ENCODE results near the gene OTULIN. TPM values are rescaled to one million over a fixed set of nuclear protein-coding genes. Genes with fewer than 3 reads are reported as not detected.

Gene OTULIN
- total and polyA plus RNA-seq, 4 donors = 8.6 to 60.4 (median 30.6) TPM

GRCh38 chr5:14714706-14715105 is 50.2 kb downstream of the OTULIN start:
- WGBS, 2 donors = 96 to 98% methylated on average over 6 of the region's 6 CpGs
- peaks cover 5 to 16% of the 10 kb centered on the region in 2 donors for H3K36me3 ChIP-seq (ENCODE audit: control insufficient read depth in 1 of 2, insufficient read depth in 2 of 2, low read length in 1 of 2)
- ATAC-seq (ENCODE audit: low FRiP score) (no peak), DNase-seq (no peak)
- H3K27ac ChIP-seq (ENCODE audit: low read depth in 1 of 2, low read length in 2 of 2) = no peak overlapping the region
- H3K4me3 ChIP-seq (ENCODE audit: low read length in 2 of 2) = no peak overlapping the region
- H3K27me3 ChIP-seq (ENCODE audit: control insufficient read depth in 1 of 2, insufficient read depth in 2 of 2, low read length in 1 of 2) = no peaks in the 10 kb centered on the region
- intact Hi-C loops (cut with DNase I) = no loop called here
- no peaks in the 10 kb centered on the region for H3K9me3 ChIP-seq (ENCODE audit: control insufficient read depth, low read length)
- no peaks in the 10 kb centered on the region for H3K4me1 ChIP-seq (ENCODE audit: control insufficient read depth in 1 of 2, insufficient read depth in 2 of 2, low read length in 2 of 2)

- peaks cover 5 to 13% of the 10 kb centered on the region in 2 donors for H3K36me3 ChIP-seq (ENCODE audit: control insufficient read depth in 1 of 2, insufficient read depth in 2 of 2, low read length in 1 of 2)
- intact Hi-C loops (cut with DNase I) = no loop called here
- no peaks in the 10 kb centered on the region for H3K4me1 ChIP-seq (ENCODE audit: control insufficient read depth in 1 of 2, insufficient read depth in 2 of 2, low read length in 2 of 2)
These were observed 51.0 kb downstream of the OTULIN start for GRCh38 chr5:14715481-14715880.

GRCh38 chr5:14716755-14717752 is 52.5 kb downstream of the OTULIN start:
- DNase-seq = no peak
- no peaks in the 10 kb centered on the region for H3K27me3 ChIP-seq (ENCODE audit: control insufficient read depth in 1 of 2, insufficient read depth in 2 of 2, low read length in 1 of 2)
- H3K27ac ChIP-seq (ENCODE audit: low read depth in 1 of 2, low read length in 2 of 2) = no peak overlapping the region
- 76% methylated on average over 13 of the region's 13 CpGs for WGBS, 2 donors
- intact Hi-C loops (cut with DNase I) = no loop called here
- H3K4me3 ChIP-seq (ENCODE audit: low read length in 2 of 2) = no peak overlapping the region
- peaks cover 3 to 6% of the 10 kb centered on the region in 2 donors for H3K36me3 ChIP-seq (ENCODE audit: control insufficient read depth in 1 of 2, insufficient read depth in 2 of 2, low read length in 1 of 2)
- ATAC-seq (ENCODE audit: low FRiP score) = no peak
- no peaks in the 10 kb centered on the region for H3K4me1 ChIP-seq (ENCODE audit: control insufficient read depth in 1 of 2, insufficient read depth in 2 of 2, low read length in 2 of 2)
- no peaks in the 10 kb centered on the region for H3K9me3 ChIP-seq (ENCODE audit: control insufficient read depth, low read length)

More at GRCh38 chr5:14715481-14715880, 51.0 kb downstream of the OTULIN start:
- H3K27ac ChIP-seq (ENCODE audit: low read depth in 1 of 2, low read length in 2 of 2) = no peak overlapping the region
- no peak for ATAC-seq (ENCODE audit: low FRiP score)
- H3K4me3 ChIP-seq (ENCODE audit: low read length in 2 of 2) = no peak overlapping the region
- WGBS, 2 donors = 91 to 95% methylated on average over 3 of the region's 3 CpGs
- no peak for DNase-seq
- no peaks in the 10 kb centered on the region for H3K27me3 ChIP-seq (ENCODE audit: control insufficient read depth in 1 of 2, insufficient read depth in 2 of 2, low read length in 1 of 2)
- no peaks in the 10 kb centered on the region for H3K9me3 ChIP-seq (ENCODE audit: control insufficient read depth, low read length)

GRCh38 chr5:14718778-14719177 is 54.3 kb downstream of the OTULIN start:
- no peak for ATAC-seq (ENCODE audit: low FRiP score)
- H3K27me3 ChIP-seq (ENCODE audit: control insufficient read depth in 1 of 2, insufficient read depth in 2 of 2, low read length in 1 of 2) = no peaks in the 10 kb centered on the region
- no peaks in the 10 kb centered on the region for H3K4me1 ChIP-seq (ENCODE audit: control insufficient read depth in 1 of 2, insufficient read depth in 2 of 2, low read length in 2 of 2)
- 93 to 94% methylated on average over 5 of the region's 5 CpGs for WGBS, 2 donors
- H3K4me3 ChIP-seq (ENCODE audit: low read length in 2 of 2) = no peak overlapping the region
- H3K9me3 ChIP-seq (ENCODE audit: control insufficient read depth, low read length) = no peaks in the 10 kb centered on the region
- no peak overlapping the region for H3K27ac ChIP-seq (ENCODE audit: low read depth in 1 of 2, low read length in 2 of 2)
- no peak for DNase-seq
- H3K36me3 ChIP-seq (ENCODE audit: control insufficient read depth in 1 of 2, insufficient read depth in 2 of 2, low read length in 1 of 2) = no peaks in the 10 kb centered on the region
- intact Hi-C loops (cut with DNase I) = no loop called here

GRCh38 chr5:14720236-14720923 is 55.9 kb downstream of the OTULIN start:
- Histone ChIP-seq H3K4me3 (ENCODE audit: low read length in 2 of 2) (no peak overlapping the region), H3K27ac (ENCODE audit: low read depth in 1 of 2, low read length in 2 of 2) (no peak overlapping the region), H3K27me3 (ENCODE audit: control insufficient read depth in 1 of 2, insufficient read depth in 2 of 2, low read length in 1 of 2) (no peaks in the 10 kb centered on the region), H3K4me1 (ENCODE audit: control insufficient read depth in 1 of 2, insufficient read depth in 2 of 2, low read length in 2 of 2) (no peaks in the 10 kb centered on the region), H3K9me3 (ENCODE audit: control insufficient read depth, low read length) (no peaks in the 10 kb centered on the region), H3K36me3 (ENCODE audit: control insufficient read depth in 1 of 2, insufficient read depth in 2 of 2, low read length in 1 of 2) (no peaks in the 10 kb centered on the region)
- ATAC-seq (ENCODE audit: low FRiP score) (no peak), DNase-seq (no peak)
- 91 to 96% methylated on average over 3 of the region's 3 CpGs for WGBS, 2 donors
- intact Hi-C loops (cut with DNase I) = no loop called here

- no peak for DNase-seq
- no peak overlapping the region for H3K4me3 ChIP-seq (ENCODE audit: low read length in 2 of 2)
- no peaks in the 10 kb centered on the region for H3K9me3 ChIP-seq (ENCODE audit: control insufficient read depth, low read length)
- no peaks in the 10 kb centered on the region for H3K4me1 ChIP-seq (ENCODE audit: control insufficient read depth in 1 of 2, insufficient read depth in 2 of 2, low read length in 2 of 2)
- no peak overlapping the region for H3K27ac ChIP-seq (ENCODE audit: low read depth in 1 of 2, low read length in 2 of 2)
- H3K27me3 ChIP-seq (ENCODE audit: control insufficient read depth in 1 of 2, insufficient read depth in 2 of 2, low read length in 1 of 2) = no peaks in the 10 kb centered on the region
- no peaks in the 10 kb centered on the region for H3K36me3 ChIP-seq (ENCODE audit: control insufficient read depth in 1 of 2, insufficient read depth in 2 of 2, low read length in 1 of 2)
- no peak for ATAC-seq (ENCODE audit: low FRiP score)
- intact Hi-C loops (cut with DNase I) = no loop called here
- WGBS, 2 donors = 87 to 89% methylated on average over 7 of the region's 7 CpGs
These were observed 57.6 kb downstream of the OTULIN start for GRCh38 chr5:14721990-14722656.

- Histone ChIP-seq H3K27me3 (ENCODE audit: control insufficient read depth in 1 of 2, insufficient read depth in 2 of 2, low read length in 1 of 2) (no peaks in the 10 kb centered on the region), H3K4me1 (ENCODE audit: control insufficient read depth in 1 of 2, insufficient read depth in 2 of 2, low read length in 2 of 2) (no peaks in the 10 kb centered on the region), H3K36me3 (ENCODE audit: control insufficient read depth in 1 of 2, insufficient read depth in 2 of 2, low read length in 1 of 2) (no peaks in the 10 kb centered on the region), H3K27ac (ENCODE audit: low read depth in 1 of 2, low read length in 2 of 2) (no peak overlapping the region), H3K9me3 (ENCODE audit: control insufficient read depth, low read length) (no peaks in the 10 kb centered on the region), H3K4me3 (ENCODE audit: low read length in 2 of 2) (no peak overlapping the region)
- WGBS, 2 donors = 93 to 95% methylated on average over 8 of the region's 8 CpGs
- intact Hi-C loops (cut with DNase I) = no loop called here
- ATAC-seq (ENCODE audit: low FRiP score) = no peak
- DNase-seq = no peak
These were observed 58.4 kb downstream of the OTULIN start for GRCh38 chr5:14722923-14723322.

GRCh38 chr5:14723701-14724132 is 59.2 kb downstream of the OTULIN start:
- Histone ChIP-seq H3K4me3 (ENCODE audit: low read length in 2 of 2) (no peak overlapping the region), H3K27ac (ENCODE audit: low read depth in 1 of 2, low read length in 2 of 2) (no peak overlapping the region), H3K4me1 (ENCODE audit: control insufficient read depth in 1 of 2, insufficient read depth in 2 of 2, low read length in 2 of 2) (no peaks in the 10 kb centered on the region), H3K27me3 (ENCODE audit: control insufficient read depth in 1 of 2, insufficient read depth in 2 of 2, low read length in 1 of 2) (no peaks in the 10 kb centered on the region), H3K9me3 (ENCODE audit: control insufficient read depth, low read length) (no peaks in the 10 kb centered on the region), H3K36me3 (ENCODE audit: control insufficient read depth in 1 of 2, insufficient read depth in 2 of 2, low read length in 1 of 2) (no peaks in the 10 kb centered on the region)
- DNase-seq (no peak), ATAC-seq (ENCODE audit: low FRiP score) (no peak)
- intact Hi-C loops (cut with DNase I) = no loop called here
- 83 to 85% methylated on average over 4 of the region's 4 CpGs for WGBS, 2 donors

Measured in aorta (tissue), 5 donors.